IMR-90 (cell line): ENCODE results near the gene DCTN1.

Source experiments
- CEBPB ChIP-seq: IDR thresholded peaks from 2 replicates; pipeline ENCODE4 v1.6.1; 2012; ENCODE audit warnings: low read depth, low read length, improper control_type of control experiment
- CTCF ChIP-seq: conservative IDR thresholded peaks from 2 replicates; pipeline ENCODE4 v1.5.1; 2012; ENCODE audit warnings: mild to moderate bottlenecking, low read depth, low read length, improper control_type of control experiment
- FOS ChIP-seq: fragments of 150-350 bp; IDR thresholded peaks from 2 replicates; pipeline ENCODE4 v1.6.1; 2016; ENCODE audit warnings: low read depth, low read length
- MAFK ChIP-seq: IDR thresholded peaks from 2 replicates; pipeline ENCODE4 v1.6.1; 2012; ENCODE audit warnings: low read depth, low read length, improper control_type of control experiment
- MXI1 ChIP-seq: IDR thresholded peaks from 2 replicates; pipeline ENCODE4 v1.6.1; 2012; ENCODE audit warnings: low read depth, mild to moderate bottlenecking, low read length, moderate library complexity, borderline replicate concordance
- POLR2A ChIP-seq: IDR thresholded peaks from 2 replicates; pipeline ENCODE4 v1.6.1; 2012; ENCODE audit warnings: mild to moderate bottlenecking, low read depth, low read length
- RAD21 ChIP-seq: IDR thresholded peaks from 2 replicates; pipeline ENCODE4 v1.6.1; 2012; ENCODE audit warnings: low read length, improper control_type of control experiment
- RFX5 ChIP-seq: IDR thresholded peaks from 2 replicates; pipeline ENCODE4 v1.8.0; 2012; ENCODE audit warnings: low read depth, mild to moderate bottlenecking, low read length, moderate library complexity
- USF2 ChIP-seq: fragments of 150-350 bp; IDR thresholded peaks from 2 replicates; pipeline ENCODE4 v1.6.1; 2017; ENCODE audit warnings: mild to moderate bottlenecking, antibody characterized with exemption, low read length, low read depth

GRCh38 chr2:74401891-74402290 lies 21.8 kb upstream of the DCTN1 start:
- TF ChIP-seq CTCF, result no peak
- TF ChIP-seq MXI1, result no peak
- TF ChIP-seq POLR2A, result no peak
- TF ChIP-seq MAFK, result no peak
- no peak for TF ChIP-seq RAD21
- TF ChIP-seq FOS, result no peak
- TF ChIP-seq CEBPB, result no peak
- TF ChIP-seq RFX5, result no peak
- TF ChIP-seq USF2, result no peak
